ENCODE measurements around the gene SLC9B2. TPM values are rescaled to one million over a fixed set of nuclear protein-coding genes. Genes with fewer than 3 reads are reported as not detected.

The SLC9B2 gene
- total RNA-seq, 1 donor from 2014 or later, result 5.8 TPM

GRCh38 chr4:103111598-103111997 is 35.0 kb upstream of the SLC9B2 start:
- Mint-ChIP-seq H3K27ac (ENCODE audit: unreplicated experiment) (no peak overlapping the region), H3K4me1 (ENCODE audit: unreplicated experiment) (no peaks in the 10 kb centered on the region), H3K9me3 (ENCODE audit: unreplicated experiment) (no peaks in the 10 kb centered on the region), H3K27me3 (ENCODE audit: unreplicated experiment) (no peaks in the 10 kb centered on the region), H3K36me3 (ENCODE audit: low read depth, unreplicated experiment) (peaks cover 6% of the 10 kb centered on the region), H3K4me3 (ENCODE audit: unreplicated experiment) (no peak overlapping the region)
- TF ChIP-seq CTCF (IDR thresholded peaks at IDR 0.05; ENCODE audit: unreplicated experiment), result no peak
- DNase-seq (ENCODE audit: low spot score), result no peak

- no peaks in the 10 kb centered on the region for H3K9me3 Mint-ChIP-seq (ENCODE audit: unreplicated experiment)
- no peak overlapping the region for H3K27ac Mint-ChIP-seq (ENCODE audit: unreplicated experiment)
- TF ChIP-seq CTCF (IDR thresholded peaks at IDR 0.05; ENCODE audit: unreplicated experiment), result no peak
- H3K4me3 Mint-ChIP-seq (ENCODE audit: unreplicated experiment), result no peak overlapping the region
- peaks cover 6% of the 10 kb centered on the region for H3K36me3 Mint-ChIP-seq (ENCODE audit: low read depth, unreplicated experiment)
- no peak for DNase-seq (ENCODE audit: low spot score)
- H3K27me3 Mint-ChIP-seq (ENCODE audit: unreplicated experiment), result no peaks in the 10 kb centered on the region
- no peaks in the 10 kb centered on the region for H3K4me1 Mint-ChIP-seq (ENCODE audit: unreplicated experiment)
Measured at GRCh38 chr4:103108542-103108941, 32.0 kb upstream of the SLC9B2 start.

GRCh38 chr4:103105558-103106356 is 29.2 kb upstream of the SLC9B2 start:
- H3K4me1 Mint-ChIP-seq (ENCODE audit: unreplicated experiment), result no peaks in the 10 kb centered on the region
- H3K9me3 Mint-ChIP-seq (ENCODE audit: unreplicated experiment), result no peaks in the 10 kb centered on the region
- peaks cover 6% of the 10 kb centered on the region for H3K36me3 Mint-ChIP-seq (ENCODE audit: low read depth, unreplicated experiment)
- H3K27me3 Mint-ChIP-seq (ENCODE audit: unreplicated experiment), result no peaks in the 10 kb centered on the region
- DNase-seq (ENCODE audit: low spot score), result no peak
- TF ChIP-seq CTCF (IDR thresholded peaks at IDR 0.05; ENCODE audit: unreplicated experiment), result no peak
- no peak overlapping the region for H3K4me3 Mint-ChIP-seq (ENCODE audit: unreplicated experiment)
- no peak overlapping the region for H3K27ac Mint-ChIP-seq (ENCODE audit: unreplicated experiment)

GRCh38 chr4:103104886-103105285 is 28.3 kb upstream of the SLC9B2 start:
- no peaks in the 10 kb centered on the region for H3K9me3 Mint-ChIP-seq (ENCODE audit: unreplicated experiment)
- H3K36me3 Mint-ChIP-seq (ENCODE audit: low read depth, unreplicated experiment), result peaks cover 6% of the 10 kb centered on the region
- H3K4me1 Mint-ChIP-seq (ENCODE audit: unreplicated experiment), result no peaks in the 10 kb centered on the region
- H3K4me3 Mint-ChIP-seq (ENCODE audit: unreplicated experiment), result no peak overlapping the region
- DNase-seq (ENCODE audit: low spot score), result no peak
- TF ChIP-seq CTCF (IDR thresholded peaks at IDR 0.05; ENCODE audit: unreplicated experiment), result no peak
- H3K27ac Mint-ChIP-seq (ENCODE audit: unreplicated experiment), result no peak overlapping the region
- no peaks in the 10 kb centered on the region for H3K27me3 Mint-ChIP-seq (ENCODE audit: unreplicated experiment)

GRCh38 chr4:103100691-103101090 is 24.1 kb upstream of the SLC9B2 start:
- Mint-ChIP-seq H3K27me3 (ENCODE audit: unreplicated experiment) (peaks cover 4% of the 10 kb centered on the region), H3K4me1 (ENCODE audit: unreplicated experiment) (peaks cover 16% of the 10 kb centered on the region)

More at GRCh38 chr4:103100691-103101090, 24.1 kb upstream of the SLC9B2 start:
- TF ChIP-seq CTCF (IDR thresholded peaks at IDR 0.05; ENCODE audit: unreplicated experiment), result no peak
- no peaks in the 10 kb centered on the region for H3K9me3 Mint-ChIP-seq (ENCODE audit: unreplicated experiment)
- no peak overlapping the region for H3K4me3 Mint-ChIP-seq (ENCODE audit: unreplicated experiment)
- no peak for DNase-seq (ENCODE audit: low spot score)
- no peak overlapping the region for H3K27ac Mint-ChIP-seq (ENCODE audit: unreplicated experiment)
- no peaks in the 10 kb centered on the region for H3K36me3 Mint-ChIP-seq (ENCODE audit: low read depth, unreplicated experiment)
